HG02870 (cell line): Measurements from ENCODE around the gene CDC45.
"Not testable (repeated sequence)": the region's sequence is repeated elsewhere in the genome, so short reads cannot be mapped to it uniquely, and the experiment has no call there.

Source experiments
- ATAC-seq: cut with Tn5 transposase; IDR thresholded peaks from one replicate; pipeline ENCODE4 v1.9.1; 2021; ENCODE audit warnings: mild to moderate bottlenecking, moderate library complexity; ENCODE audit not compliant: unreplicated experiment

Gene CDC45, protein sequence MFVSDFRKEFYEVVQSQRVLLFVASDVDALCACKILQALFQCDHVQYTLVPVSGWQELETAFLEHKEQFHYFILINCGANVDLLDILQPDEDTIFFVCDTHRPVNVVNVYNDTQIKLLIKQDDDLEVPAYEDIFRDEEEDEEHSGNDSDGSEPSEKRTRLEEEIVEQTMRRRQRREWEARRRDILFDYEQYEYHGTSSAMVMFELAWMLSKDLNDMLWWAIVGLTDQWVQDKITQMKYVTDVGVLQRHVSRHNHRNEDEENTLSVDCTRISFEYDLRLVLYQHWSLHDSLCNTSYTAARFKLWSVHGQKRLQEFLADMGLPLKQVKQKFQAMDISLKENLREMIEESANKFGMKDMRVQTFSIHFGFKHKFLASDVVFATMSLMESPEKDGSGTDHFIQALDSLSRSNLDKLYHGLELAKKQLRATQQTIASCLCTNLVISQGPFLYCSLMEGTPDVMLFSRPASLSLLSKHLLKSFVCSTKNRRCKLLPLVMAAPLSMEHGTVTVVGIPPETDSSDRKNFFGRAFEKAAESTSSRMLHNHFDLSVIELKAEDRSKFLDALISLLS

DNA sequence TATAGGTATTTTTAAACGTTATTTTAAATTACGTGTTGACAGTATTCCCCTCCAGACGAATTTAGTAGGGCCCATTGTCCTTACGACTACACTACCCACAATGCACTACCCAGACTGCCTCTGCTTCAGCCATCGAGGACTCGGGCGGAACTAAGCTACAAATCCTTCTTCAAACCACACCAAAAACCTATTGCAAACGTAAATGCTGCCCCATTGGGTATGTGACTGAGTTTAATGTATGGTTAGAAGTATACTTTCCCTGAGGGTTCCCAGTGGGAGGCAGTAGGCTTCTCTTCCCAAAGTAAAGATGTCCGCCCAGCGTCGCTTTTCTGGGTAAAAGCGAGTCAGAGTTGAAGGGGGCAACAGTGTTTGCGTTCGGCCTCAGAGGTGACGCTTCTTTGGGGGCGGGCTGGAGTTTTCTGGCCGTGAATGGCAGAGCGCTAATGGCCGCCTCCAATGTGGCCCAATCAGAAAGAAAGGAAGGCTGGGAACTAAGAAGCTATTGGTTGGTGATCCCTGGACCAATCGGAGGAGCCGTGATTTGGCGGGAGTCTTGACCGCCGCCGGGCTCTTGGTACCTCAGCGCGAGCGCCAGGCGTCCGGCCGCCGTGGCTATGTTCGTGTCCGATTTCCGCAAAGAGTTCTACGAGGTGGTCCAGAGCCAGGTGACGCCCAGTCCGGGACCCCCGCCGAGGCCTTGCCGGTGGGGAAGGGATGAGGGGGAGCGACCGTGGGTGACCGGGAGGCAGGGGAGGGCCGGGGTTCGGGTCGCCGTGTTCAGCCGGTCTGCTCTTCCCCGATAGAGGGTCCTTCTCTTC, at the start of gene CDC45:
Gene CDC45 (plus strand): TSS at position 566 of the 818 bp plus-strand sequence. CDS start 49 bp downstream, at position 615.
- peak; percentile 85 for ATAC-seq

DNA sequence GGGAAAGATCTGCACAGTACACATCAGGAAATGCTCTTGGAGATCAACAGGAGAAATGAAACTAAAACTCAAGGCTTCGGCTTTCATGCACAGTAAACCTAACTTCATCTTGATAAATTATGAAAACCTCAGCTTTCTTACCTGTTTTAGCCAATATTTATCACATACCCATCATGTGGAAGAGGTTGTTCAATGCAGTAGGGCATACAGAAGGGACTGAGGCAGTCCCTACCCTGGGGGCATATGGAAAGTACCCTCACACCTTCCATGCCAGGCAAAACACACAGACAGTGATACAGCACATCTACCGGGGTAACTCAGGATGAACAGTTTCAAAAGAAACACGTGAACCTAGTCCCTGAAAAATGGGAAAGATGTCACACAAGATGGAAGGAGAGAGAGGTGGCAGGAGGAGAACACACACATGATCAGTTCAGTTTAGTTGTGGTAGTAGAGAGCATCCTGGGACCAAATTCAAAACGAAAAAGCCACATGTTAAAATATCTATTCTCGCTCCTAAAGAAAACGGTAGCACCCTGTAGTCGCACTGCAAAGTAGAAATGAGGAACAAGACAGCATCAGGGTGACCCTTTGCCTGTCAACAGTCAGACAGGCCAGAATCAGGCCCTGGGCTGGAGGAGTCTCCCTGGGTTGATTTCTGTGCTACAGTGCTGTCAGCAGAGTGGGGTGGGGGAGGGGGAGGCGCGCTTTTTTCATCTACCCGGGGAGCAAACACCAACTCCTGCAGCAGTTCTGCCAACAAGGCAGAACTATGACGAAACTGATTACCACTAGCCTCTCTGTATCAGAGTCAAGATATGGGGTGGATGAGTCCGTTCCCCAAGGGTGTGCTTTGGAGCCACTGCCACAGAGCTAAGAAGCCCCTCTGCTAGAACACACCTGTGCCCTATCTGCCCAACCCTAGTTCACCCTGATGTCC, 49.5 kb upstream of the CDC45 start:
- ATAC-seq, result no peak

DNA sequence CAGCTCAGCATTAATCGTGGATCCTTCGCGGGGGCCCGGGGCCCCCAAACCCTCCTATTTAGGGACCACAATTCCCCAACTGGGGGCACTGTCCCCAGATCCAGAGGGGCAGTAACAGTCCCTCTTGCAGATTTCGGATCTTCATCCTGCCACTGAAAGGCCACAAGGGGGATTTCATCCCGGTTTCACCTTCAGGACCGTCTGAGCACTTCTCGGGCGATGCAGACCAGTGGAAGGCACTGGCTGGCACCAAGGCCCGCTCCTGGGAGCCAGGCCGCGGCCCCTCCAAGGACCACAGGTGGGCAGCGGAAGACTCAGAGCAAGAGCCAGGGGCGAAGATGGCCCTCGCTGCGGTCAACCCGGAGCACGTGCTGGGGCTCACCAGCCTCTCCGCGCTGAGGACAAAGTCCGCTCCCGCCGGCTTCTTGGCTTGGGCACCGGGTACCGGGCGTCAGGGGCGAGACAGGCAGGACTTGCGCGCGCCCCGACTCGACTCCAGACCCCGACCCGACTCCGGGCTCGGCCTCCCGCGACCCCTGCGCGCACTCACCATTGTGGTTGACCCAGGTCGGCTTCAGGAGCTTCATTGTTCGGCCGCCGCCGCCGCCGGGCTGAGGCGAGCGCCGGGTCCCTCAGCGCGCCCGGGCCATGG, 48.7 kb upstream of the CDC45 start:
- no peak for ATAC-seq

DNA sequence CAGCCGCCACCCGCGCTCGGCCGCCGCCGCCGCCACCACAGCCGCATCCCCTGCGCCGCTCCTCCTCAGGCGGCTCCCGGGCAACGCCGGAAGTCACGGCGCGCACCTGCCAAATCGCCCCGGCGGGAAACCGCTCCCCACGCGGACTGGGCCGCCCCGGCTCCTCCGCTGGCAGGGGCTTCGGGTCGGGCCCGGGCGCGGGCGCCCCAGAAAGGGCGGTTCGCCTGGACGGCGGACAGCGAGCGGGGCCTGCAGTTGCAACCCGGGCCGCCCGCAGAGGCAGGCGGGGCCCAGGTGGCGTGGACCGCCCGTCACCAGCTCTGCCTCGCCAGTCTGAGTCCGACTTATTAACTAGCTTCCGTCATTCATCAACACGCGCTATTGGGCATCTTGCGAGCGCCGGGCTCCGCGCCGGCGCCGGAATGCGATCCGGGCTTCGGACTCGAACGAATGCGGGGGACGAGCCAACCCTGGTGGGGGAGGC, 48.0 kb upstream of the CDC45 start, which contains the start of gene HIRA:
Gene HIRA (minus strand): TSS at position 85 of the 484 bp plus-strand sequence. CDS start 257 bp downstream, outside the sequence.
- peak; percentile 45 for ATAC-seq

DNA sequence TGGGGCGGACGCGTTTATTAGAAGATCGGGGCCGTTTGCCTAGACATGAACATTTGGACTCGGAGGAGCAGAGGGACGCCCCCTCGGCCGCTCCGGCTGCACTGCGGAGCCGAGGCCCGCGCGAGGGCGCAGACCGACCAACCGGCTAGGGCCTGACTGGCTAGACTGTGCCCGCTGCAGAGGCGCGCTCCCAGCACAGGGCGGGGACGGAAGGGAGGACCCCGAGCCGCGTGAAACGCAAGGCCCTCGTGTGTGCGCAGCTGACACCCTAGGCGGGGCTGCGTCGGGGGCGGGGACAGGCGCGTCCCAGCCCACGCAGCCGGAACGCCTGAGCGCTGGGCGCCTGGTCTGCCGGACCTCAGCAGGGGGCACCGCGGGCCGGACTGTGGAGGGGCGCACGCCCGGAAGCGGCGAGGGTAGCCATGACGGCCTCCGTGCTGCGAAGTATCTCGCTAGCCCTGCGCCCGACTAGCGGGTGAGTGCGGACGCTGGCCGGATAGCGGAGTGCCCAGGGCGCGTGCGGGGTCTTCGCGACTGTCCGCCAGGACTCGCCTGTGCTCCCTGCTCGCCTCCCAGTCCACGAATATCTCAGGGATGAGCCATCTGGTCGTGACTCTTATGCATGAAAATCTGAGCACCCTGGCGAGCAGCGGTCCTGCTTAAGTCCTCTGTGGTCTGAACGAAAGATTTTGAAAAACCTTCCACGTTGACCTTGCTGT, 47.4 kb upstream of the CDC45 start, which contains the start of gene MRPL40:
Gene MRPL40 (plus strand): TSS at position 413 of the 719 bp plus-strand sequence. CDS start 10 bp downstream, at position 423.
- ATAC-seq, result peak; percentile 70

DNA sequence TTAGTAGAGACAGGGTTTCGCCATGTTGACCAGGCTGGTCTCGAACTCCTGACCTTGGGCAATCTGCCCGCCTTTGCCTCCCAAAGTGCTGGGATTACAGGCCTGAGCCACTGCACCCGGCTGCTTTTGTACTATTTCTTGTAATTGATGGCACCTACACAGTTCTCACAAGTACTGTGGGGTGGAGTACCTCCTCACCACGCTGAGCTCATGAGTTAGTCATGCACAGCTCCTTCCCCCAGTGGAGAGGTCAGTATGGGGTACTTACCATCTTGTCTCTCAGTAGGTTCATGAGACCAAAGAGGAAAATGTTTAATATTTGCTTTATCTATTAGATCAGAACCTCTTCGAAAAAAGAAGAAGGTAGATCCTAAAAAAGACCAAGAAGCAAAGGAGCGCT, 45.3 kb upstream of the CDC45 start:
- ATAC-seq, result no peak

DNA sequence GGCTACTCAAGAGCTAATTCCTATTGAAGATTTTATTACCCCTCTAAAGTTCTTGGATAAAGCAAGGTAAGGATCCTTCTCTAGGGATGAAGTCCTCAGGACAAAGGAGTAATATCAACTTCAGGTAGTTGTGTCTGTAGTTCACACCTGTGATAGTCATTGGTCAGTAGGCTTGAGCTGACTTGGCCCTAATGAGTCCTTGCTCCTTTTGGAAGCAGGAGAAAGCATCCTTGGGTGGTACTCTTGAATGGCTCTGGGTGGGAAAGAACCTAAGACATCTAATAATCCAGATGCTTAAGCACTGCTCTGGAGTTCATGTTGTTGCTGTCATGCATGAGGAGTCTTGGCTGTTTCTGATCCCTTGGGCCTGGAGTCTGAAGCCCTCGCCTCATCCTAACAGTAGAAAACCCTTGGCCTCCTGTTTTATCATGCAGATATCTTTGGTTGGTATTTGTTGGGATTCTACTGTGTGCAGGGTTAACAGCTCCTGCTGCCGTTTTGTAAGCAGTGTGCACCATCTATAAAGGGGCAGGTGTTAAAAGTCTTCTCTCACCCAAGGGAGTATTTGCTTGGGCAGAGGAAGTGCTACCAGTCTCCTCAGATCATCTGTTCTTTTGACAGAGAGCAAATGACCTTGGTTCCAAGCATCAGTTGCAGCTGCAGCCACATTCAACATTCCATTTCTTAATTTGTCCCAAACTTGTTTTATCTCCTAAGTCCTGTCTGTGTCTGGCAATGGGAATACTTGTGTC, 44.7 kb upstream of the CDC45 start:
- no peak for ATAC-seq

DNA sequence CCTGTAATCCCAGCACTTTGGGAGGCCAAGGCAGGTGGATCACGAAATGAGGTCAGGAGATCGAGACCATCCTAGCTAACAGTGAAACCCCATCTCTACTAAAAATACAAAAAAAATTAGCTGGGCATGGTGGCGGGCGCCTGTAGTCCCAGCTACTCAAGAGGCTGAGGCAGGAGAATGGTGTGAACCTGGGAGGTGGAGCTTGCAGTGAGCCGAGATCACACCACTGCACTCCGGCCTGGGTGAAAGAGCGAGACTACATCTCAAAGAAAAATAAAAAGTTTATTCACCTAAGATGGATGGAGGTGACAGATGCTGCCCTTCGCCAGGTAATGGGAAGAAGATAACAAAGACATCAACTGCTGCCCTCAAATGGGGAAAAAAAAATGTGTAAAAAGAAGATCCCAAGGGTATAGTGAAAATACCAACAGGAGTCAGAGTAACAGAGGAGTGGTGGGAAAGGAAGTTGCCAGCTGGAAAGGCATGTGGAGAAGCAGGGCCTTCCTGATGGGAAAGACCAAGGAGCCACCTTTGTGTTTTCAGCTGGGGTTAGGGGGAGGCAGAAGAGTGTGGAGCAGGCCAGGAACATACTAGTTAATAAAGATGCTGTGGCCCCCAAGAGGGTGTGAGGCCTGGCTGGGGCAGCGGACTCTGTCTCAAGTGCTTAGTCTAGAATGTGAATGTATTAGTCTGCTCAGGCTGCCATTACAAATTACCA, 43.1 kb upstream of the CDC45 start:
- ATAC-seq, result not testable (repeated sequence)

DNA sequence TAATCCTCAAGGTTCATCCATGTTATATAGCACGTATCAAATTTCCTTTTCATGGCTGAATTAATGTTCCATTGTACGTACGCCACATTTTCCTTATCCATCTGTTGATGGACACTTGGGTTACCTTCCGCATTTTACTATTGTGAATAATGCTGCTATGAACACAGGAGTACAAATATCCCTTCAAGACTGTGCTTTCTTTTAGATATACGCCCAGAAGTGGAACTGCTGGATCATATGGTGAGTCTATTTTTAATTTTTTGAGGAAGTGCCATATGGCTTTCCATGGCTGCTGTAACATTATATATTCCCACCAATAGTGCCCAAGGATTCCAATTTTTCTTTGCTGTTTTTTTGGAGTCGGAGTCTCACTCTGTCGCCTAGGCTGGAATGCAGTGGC, 41.4 kb upstream of the CDC45 start:
- ATAC-seq, result no peak

DNA sequence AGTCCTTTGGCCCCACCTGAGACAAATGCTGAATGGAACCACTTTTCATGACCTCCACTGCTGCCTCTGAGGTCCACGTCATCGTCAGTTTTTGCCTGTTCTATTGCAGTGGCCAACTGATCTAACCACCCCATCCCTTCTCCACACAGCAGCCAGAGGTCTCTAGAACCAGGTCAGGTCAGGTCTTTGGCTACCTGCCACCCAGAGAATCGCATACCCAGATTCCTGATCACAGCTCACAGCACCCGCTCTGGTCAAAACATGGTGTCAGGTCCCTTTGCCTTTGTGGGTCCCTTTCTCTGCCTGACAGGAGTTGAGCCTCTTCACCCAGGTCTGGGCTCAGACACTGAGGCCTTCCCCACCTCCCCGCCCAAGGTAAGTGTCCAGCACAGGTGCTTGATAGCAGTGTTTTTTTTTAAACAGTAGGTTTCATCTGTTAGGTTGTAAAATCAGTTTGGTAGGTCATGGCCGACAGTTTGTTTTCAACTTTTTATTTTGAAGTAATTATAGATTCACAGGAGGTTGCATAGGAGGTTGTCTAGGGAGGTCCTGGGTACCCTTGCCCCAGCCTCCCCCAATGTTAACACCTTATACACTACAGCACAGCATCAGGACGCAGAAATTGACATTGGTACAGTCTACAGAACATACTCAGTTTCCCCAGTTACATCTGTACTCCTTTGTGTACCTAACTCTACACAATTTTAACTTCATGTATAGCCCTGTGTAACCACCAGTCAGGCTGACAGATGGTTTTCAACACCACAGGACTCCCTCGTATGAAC, 39.1 kb upstream of the CDC45 start:
- ATAC-seq, result no peak

DNA sequence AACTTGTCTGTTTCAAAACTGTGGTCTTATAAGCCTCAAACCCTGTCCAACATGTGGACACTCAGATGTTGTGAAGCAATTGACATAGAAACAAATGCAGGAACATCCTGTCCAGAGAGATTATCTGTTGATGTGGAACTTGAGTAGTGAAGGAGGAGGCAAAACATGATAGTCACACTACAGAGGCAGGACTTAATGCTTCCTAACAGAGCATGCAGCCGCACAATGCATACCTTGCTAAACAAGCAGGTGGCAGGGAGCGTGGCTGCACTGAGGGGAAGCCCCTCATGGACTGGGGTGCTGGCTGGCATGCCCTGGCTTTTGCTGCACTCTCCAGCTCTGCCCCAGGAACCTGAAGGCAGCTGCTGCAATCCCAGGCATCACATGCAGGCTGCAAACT, 37.6 kb upstream of the CDC45 start:
- ATAC-seq, result no peak

DNA sequence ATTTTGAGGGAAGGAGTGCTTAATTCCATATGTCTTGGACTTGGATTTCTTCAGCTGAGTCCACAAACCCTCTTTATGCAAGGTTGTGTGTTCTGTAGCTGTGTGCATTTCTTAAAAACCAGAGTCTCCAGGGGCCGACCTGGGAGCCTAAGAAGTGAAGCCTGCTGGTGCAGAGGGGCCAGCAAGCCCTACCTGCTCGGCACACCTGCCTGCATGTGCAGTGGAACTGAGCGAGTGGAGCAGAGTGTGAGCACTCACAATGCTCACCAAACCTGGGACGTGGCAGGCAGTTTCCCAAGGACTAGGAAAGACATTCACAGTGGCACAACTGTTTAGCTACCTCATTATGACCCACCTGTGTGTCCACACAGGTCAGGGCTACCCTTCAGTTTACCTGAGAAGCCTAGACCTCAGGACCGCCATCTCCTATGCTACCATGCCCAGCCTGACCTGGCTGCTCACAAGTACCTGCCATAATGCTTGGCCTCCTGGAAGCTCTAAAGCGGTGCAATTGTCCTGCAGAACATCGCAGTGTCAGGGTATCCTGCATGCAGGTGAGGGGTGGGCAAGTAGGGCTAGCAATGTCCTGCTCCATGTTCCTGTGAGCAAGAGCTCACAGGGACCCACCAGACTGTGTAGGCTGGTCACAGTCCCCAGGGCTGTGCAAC, 36.0 kb upstream of the CDC45 start:
- ATAC-seq, result no peak

DNA sequence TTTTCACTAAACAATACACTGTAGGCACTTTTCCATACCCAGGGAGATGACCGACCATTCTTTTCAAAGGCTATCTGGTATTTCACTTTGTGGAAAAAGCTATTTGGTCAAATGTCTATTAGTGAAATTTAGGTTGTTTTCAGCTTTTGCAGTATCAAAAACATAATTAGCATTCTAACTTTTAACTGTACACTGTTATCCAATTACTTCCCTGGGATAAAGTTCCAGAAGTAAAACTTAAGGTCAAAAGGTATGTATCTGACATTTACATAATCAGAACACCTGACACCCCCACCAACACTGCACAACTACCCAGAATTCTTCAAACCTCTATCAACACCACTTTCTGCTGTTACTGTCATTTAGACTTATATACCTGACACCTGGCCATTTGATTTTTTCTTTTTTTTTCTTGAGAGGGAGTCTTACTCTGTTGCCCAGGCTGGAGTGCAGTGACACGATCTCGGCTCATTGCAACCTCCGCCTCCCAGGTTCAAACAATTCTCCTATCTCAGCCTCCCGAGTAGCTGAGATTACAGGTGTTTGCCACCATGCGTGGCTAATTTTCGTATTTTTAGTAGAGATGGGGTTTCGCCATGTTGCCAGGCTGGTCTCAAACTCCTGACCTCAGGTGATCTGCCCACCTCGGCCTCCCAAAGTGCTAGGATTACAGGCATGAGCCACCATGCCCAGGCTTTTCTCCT, 34.3 kb upstream of the CDC45 start:
- not testable (repeated sequence) for ATAC-seq

DNA sequence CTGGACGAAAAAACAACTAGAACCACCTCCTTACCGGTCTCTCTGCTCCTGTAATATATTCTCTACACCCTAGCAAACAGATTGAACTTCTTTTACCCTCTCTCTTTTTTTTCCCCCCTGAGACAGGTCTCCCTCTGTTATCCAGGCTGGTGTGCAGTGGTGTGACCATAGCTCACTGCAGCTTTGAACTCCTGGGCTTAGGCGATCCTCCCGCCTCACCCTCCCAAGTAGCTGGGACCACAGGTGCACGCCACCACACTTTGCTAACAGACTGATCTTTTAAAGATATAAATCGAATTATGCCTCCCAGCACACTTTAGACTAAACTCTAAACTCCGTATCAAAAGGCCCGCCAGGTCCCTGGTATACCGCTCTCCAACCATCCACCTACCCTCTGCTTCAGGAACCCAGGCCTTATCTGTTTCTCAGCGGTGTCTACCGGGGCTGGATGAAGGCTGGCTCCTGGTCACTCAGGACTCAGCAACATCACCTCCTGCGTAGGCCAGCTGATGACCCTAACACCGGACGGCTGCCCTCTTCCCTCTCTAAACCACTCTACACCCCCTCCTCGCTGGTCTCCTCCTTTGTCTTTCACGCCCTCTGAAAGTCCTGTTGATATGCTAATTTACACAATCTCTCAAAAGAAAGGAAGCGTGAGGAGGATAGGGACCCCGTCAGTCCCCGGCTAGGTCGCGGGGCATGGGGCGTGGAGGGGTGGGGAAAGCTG, 33.0 kb upstream of the CDC45 start:
- ATAC-seq, result no peak
